Hematopoietic multipotent progenitor cell treated with erythropoietin and hydrocortisone succinate and interleukin-3 and kit ligand, for 8 days (in vitro differentiated cells): ENCODE results near the gene SERINC2.

Experiments used
- DNase-seq: peaks from one replicate; pipeline ENCODE4 v3.0.0-alpha.2; 2015

The SERINC2 gene

GRCh38 chr1:31416101-31416736 is 3.2 kb downstream of the SERINC2 start:
- no peak for DNase-seq

DNA sequence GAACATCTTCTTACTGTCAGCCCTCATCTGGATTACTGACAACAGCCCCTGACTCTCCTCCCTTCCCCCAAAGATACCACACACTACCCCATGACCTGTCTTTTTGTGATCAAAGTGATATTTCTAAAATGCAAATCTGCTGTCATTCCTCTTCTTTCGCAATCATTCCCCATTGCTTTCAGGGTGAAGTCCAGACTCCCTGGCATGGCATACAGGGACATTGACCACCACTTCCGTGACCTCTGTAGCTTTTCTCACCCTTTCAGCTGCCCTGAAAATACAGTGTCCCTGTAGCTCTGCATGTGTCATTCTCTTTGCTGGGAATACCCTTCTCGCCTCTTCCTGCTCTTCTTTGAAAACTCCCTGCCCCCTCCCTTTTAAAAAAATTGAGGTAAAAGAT is 4.1 kb downstream of the SERINC2 start:
- no peak for DNase-seq

- no peak for DNase-seq
Measured at GRCh38 chr1:31418626-31419323, 5.8 kb downstream of the SERINC2 start.

GRCh38 chr1:31420716-31421115 is 7.7 kb downstream of the SERINC2 start:
- DNase-seq, result no peak

GRCh38 chr1:31421371-31422040 is 8.5 kb downstream of the SERINC2 start:
- DNase-seq, result peak; percentile 43

DNA sequence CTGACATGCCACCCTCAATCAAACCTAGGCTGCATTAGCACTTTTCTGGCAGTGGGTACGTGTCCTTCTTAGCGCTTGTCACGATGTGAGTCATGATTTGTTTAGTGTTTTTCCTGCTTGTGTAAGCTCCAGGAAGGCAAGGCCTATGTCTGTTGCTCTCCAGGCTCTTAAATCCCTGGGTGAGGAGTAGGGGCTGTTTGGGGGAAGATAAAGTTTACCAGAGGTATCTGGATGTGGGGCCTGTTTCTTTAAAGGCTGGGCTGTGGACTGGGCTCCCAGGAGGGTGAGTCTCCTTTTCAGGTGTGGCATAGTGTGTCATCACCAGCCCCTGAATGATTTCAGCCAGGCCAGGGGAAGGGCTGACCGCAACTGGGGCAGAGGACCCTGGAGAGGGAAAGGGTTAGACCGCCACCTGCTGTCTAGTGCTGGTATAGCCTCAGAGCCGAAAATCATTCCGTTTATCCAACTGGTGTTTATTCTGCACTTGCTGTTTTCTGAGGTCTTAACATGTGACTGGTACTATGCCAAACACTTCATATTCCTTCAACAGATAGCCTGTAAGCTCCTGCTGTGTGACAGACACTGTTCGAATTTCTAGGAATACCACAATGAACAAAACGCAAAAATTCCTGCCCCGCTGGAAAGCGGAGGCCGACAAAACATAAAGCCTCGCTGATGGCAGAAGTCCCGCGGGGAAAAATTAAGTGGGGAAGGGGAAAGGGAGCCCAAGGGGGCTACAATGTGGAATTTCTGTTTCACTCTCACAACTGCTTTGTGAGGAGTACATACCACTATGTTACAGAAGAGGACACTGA is 9.7 kb downstream of the SERINC2 start:
- peak; percentile 76 for DNase-seq

DNA sequence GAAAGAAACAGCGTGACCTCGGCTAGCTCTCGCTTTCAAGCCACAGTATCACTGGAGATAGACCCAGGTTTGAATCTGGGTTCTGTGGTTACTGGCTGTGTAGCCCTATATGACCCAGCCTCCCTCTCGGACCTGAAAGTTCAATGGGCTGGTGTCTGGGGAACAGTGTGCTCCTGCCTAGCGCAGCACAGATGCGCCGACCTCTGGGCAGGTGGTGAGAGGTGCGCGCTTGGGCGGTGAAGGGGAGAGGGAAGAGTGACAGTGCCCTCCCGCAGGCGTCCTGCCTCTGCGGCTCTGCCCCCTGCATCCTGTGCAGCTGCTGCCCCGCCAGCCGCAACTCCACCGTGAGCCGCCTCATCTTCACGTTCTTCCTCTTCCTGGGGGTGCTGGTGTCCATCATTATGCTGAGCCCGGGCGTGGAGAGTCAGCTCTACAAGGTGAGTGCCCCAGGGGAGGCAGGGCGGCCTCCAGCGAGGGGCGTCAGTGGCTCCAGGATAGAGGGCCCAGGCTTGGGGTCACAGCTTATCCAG is 10.5 kb downstream of the SERINC2 start:
- no peak for DNase-seq

DNA sequence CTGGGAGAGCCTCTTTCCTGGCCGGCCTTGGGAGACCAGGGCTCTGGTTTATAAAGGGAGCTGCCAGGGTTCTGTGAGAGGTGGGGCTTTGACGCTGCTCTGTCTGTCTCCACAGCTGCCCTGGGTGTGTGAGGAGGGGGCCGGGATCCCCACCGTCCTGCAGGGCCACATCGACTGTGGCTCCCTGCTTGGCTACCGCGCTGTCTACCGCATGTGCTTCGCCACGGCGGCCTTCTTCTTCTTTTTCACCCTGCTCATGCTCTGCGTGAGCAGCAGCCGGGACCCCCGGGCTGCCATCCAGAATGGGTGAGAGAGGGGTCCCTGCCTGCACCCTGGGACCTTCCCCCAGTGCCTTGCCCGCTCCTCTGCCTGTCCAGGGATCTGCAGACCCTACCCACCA is 11.6 kb downstream of the SERINC2 start:
- no peak for DNase-seq

DNA sequence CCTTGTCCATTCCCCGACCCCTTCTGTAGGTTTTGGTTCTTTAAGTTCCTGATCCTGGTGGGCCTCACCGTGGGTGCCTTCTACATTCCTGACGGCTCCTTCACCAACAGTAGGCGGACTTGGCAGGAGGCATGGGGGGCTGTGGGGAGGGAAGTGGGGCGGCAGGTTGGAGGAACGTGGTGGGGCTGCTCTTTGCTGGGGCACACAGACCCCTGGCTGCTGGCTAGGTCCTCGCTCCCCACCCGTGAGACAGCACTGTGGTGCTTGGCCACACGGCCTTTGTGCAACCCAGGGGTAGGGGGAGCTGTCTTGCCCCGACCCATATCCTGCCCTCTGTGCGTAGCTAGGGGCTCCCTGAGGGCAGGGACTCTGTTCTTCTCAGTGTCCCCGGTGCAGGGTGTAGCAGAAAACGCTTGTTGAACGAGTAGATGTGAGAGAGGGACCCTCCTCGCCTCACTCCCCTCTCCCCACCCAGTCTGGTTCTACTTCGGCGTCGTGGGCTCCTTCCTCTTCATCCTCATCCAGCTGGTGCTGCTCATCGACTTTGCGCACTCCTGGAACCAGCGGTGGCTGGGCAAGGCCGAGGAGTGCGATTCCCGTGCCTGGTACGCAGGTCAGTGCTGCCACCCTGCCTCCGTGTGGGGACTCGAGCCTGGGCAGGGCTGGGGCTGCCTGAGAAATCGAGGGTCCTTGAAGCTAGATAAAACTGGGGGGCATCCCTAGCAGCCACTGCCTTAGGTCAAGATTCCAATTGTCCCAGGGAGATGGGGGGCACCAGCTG is 12.5 kb downstream of the SERINC2 start:
- no peak for DNase-seq

GRCh38 chr1:31426249-31426922 is 13.4 kb downstream of the SERINC2 start:
- DNase-seq, result no peak

GRCh38 chr1:31427322-31427721 is 14.3 kb downstream of the SERINC2 start:
- no peak for DNase-seq

DNA sequence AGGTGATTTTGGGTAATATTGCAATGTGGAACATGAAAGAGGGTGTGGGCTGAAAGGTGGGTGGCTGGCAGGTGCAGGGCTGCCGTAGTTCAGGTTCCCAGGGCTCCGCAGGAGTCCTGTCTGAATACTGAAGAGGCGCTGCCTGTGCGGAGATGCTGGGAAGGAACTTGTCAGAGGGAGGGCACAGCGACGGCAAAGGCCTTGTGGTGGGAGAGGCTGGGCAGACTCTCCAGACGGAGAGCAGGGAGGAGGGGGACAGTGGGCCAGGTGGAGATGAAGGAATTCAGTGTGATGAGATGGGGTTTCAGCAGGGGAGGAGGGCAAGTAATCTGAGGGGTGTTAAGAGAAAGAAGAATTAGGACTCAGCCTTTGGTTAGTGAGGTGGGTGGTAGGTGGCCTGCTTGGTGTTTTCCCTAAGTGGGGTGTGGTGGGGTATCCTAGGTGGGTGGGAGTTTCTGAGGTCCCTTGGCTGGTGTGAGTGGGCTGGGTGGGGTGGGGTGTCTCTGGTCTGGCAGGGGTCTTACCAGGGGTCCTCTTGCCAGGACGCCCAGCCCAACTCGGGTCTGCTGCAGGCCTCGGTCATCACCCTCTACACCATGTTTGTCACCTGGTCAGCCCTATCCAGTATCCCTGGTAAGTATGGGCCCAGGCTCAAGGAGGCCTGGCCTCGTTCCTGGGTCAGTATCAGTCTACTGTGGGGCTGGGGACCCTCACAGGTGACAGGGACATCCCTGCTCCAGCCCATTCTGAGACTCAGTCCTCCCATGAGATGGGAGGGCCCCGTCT is 15.6 kb downstream of the SERINC2 start:
- DNase-seq, result no peak

GRCh38 chr1:31429583-31429982 is 16.6 kb downstream of the SERINC2 start:
- DNase-seq, result no peak

GRCh38 chr1:31431351-31432257 is 18.6 kb downstream of the SERINC2 start:
- DNase-seq, result peak; percentile 84

- DNase-seq, result no peak
Measured at GRCh38 chr1:31432592-31433395, 19.8 kb downstream of the SERINC2 start.

GRCh38 chr1:31433396-31433930 is 20.4 kb downstream of the SERINC2 start:
- no peak for DNase-seq

DNA sequence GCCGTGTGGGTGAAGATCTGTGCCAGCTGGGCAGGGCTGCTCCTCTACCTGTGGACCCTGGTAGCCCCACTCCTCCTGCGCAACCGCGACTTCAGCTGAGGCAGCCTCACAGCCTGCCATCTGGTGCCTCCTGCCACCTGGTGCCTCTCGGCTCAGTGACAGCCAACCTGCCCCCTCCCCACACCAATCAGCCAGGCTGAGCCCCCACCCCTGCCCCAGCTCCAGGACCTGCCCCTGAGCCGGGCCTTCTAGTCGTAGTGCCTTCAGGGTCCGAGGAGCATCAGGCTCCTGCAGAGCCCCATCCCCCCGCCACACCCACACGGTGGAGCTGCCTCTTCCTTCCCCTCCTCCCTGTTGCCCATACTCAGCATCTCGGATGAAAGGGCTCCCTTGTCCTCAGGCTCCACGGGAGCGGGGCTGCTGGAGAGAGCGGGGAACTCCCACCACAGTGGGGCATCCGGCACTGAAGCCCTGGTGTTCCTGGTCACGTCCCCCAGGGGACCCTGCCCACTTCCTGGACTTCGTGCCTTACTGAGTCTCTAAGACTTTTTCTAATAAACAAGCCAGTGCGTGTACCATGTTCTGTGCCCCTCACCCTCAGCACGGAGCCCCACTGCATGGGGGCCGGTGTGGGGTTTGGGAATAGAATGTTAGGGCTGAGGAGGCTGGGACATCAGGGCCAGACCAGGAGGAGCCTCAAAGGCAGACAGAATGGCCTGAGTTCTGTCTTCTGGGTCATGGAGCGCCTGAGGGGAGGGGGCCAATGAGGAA is 21.3 kb downstream of the SERINC2 start:
- no peak for DNase-seq

DNA sequence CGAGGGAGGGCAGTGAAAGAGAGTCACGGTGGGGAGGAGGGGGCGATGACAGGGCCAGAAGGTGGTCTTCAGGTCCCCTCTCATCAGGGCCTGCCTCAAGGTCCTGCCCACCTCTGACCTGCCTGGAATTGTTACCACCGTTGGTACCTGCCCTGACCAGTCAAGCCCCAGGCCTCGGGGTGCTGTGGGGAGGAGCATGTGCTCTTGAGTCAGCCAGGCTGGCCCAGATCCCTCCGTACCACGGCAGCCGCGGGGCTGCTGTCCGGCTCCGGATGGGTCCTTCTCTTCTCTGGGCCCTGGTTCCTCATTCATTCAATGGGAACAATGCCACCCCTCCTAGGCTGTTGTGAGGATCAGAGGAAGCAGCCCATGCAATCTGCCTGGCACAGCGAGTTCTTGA is 22.0 kb downstream of the SERINC2 start:
- DNase-seq, result no peak
